H1 (cell line): ENCODE results near the gene MTR. TPM values are rescaled to one million over a fixed set of nuclear protein-coding genes. Genes with fewer than 3 reads are reported as not detected.

Source experiments
- BCL11A ChIP-seq, 2 experiments: IDR thresholded peaks; one replicate each; pipeline ENCODE4 v1.6.1; 2011; ENCODE audit warnings: low read depth in 2 of 2, low read length in 2 of 2, mild to moderate bottlenecking in 2 of 2
- BRCA1 ChIP-seq: IDR thresholded peaks from 2 replicates; pipeline ENCODE4 v1.6.1; 2012; ENCODE audit warnings: low read depth, low read length, improper control_type of control experiment
- CHD1 ChIP-seq: IDR thresholded peaks from 2 replicates; pipeline ENCODE4 v1.6.1; 2012; ENCODE audit warnings: low read depth, low read length, improper control_type of control experiment
- NANOG ChIP-seq: IDR thresholded peaks from 2 replicates; pipeline ENCODE4 v1.6.1; 2011; ENCODE audit warnings: low read length, low read depth, mild to moderate bottlenecking, inconsistent platforms; ENCODE audit not compliant: insufficient read depth, poor library complexity, severe bottlenecking
- TEAD4 ChIP-seq: IDR thresholded peaks from 2 replicates; pipeline ENCODE4 v1.6.1; 2012; ENCODE audit warnings: low read depth, low read length, inconsistent platforms, mixed read lengths
- polyA plus RNA-seq, 7 experiments: library from polyadenylated mRNA; depleted of rRNA in 3 of 7; stranded (reverse) in 5 of 7; unstranded in 2 of 7; fragments of >200 nt in 5 of 7; fragments of 200-250 nt in 2 of 7; gene quantifications; 1 replicate in 5 of 7; 2 replicates in 1 of 7; 4 replicates in 1 of 7; pipeline versions ENCODE4 v1.2.1 to v1.2.3, GENCODE V29; 2011 to 2013; ENCODE audit warnings: missing spikeins in 2 of 7, mixed read lengths in 2 of 7
- total RNA-seq: library from RNA; stranded (reverse); fragmentation: NEBNext Ultra II Directional; extraction: Animal tissue kit (Norgen Biotek cat#: 25700); gene quantifications from 2 replicates; pipeline ENCODE4 v1.2.1, GENCODE V29; 2021
- TF ChIP-seq, protein P1 (sequence below): fragments of 300-600 bp; sonication (generic); IDR thresholded peaks from 2 replicates; pipeline ENCODE4 v1.7.1; 2012; ENCODE audit warnings: low read length, moderate library complexity, mild to moderate bottlenecking, inconsistent platforms; ENCODE audit not compliant: insufficient replicate concordance
- TF ChIP-seq, protein P2 (sequence below): IDR thresholded peaks from 2 replicates; pipeline ENCODE4 v1.6.1; 2011; ENCODE audit warnings: low read length, improper control_type of control experiment

Gene MTR
- total and polyA plus RNA-seq, 2 of the 8 experiments (the other 6 are each of a cell fraction or from before 2014, with no cell fraction given), result 4.8 to 27.4 TPM

GRCh38 chr1:236865818-236866155 lies 70.7 kb downstream of the MTR start (continued):
- TF ChIP-seq, protein P1, sequence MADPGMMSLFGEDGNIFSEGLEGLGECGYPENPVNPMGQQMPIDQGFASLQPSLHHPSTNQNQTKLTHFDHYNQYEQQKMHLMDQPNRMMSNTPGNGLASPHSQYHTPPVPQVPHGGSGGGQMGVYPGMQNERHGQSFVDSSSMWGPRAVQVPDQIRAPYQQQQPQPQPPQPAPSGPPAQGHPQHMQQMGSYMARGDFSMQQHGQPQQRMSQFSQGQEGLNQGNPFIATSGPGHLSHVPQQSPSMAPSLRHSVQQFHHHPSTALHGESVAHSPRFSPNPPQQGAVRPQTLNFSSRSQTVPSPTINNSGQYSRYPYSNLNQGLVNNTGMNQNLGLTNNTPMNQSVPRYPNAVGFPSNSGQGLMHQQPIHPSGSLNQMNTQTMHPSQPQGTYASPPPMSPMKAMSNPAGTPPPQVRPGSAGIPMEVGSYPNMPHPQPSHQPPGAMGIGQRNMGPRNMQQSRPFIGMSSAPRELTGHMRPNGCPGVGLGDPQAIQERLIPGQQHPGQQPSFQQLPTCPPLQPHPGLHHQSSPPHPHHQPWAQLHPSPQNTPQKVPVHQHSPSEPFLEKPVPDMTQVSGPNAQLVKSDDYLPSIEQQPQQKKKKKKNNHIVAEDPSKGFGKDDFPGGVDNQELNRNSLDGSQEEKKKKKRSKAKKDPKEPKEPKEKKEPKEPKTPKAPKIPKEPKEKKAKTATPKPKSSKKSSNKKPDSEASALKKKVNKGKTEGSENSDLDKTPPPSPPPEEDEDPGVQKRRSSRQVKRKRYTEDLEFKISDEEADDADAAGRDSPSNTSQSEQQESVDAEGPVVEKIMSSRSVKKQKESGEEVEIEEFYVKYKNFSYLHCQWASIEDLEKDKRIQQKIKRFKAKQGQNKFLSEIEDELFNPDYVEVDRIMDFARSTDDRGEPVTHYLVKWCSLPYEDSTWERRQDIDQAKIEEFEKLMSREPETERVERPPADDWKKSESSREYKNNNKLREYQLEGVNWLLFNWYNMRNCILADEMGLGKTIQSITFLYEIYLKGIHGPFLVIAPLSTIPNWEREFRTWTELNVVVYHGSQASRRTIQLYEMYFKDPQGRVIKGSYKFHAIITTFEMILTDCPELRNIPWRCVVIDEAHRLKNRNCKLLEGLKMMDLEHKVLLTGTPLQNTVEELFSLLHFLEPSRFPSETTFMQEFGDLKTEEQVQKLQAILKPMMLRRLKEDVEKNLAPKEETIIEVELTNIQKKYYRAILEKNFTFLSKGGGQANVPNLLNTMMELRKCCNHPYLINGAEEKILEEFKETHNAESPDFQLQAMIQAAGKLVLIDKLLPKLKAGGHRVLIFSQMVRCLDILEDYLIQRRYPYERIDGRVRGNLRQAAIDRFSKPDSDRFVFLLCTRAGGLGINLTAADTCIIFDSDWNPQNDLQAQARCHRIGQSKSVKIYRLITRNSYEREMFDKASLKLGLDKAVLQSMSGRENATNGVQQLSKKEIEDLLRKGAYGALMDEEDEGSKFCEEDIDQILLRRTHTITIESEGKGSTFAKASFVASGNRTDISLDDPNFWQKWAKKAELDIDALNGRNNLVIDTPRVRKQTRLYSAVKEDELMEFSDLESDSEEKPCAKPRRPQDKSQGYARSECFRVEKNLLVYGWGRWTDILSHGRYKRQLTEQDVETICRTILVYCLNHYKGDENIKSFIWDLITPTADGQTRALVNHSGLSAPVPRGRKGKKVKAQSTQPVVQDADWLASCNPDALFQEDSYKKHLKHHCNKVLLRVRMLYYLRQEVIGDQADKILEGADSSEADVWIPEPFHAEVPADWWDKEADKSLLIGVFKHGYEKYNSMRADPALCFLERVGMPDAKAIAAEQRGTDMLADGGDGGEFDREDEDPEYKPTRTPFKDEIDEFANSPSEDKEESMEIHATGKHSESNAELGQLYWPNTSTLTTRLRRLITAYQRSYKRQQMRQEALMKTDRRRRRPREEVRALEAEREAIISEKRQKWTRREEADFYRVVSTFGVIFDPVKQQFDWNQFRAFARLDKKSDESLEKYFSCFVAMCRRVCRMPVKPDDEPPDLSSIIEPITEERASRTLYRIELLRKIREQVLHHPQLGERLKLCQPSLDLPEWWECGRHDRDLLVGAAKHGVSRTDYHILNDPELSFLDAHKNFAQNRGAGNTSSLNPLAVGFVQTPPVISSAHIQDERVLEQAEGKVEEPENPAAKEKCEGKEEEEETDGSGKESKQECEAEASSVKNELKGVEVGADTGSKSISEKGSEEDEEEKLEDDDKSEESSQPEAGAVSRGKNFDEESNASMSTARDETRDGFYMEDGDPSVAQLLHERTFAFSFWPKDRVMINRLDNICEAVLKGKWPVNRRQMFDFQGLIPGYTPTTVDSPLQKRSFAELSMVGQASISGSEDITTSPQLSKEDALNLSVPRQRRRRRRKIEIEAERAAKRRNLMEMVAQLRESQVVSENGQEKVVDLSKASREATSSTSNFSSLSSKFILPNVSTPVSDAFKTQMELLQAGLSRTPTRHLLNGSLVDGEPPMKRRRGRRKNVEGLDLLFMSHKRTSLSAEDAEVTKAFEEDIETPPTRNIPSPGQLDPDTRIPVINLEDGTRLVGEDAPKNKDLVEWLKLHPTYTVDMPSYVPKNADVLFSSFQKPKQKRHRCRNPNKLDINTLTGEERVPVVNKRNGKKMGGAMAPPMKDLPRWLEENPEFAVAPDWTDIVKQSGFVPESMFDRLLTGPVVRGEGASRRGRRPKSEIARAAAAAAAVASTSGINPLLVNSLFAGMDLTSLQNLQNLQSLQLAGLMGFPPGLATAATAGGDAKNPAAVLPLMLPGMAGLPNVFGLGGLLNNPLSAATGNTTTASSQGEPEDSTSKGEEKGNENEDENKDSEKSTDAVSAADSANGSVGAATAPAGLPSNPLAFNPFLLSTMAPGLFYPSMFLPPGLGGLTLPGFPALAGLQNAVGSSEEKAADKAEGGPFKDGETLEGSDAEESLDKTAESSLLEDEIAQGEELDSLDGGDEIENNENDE, result no peak
- TF ChIP-seq NANOG, result no peak
- TF ChIP-seq CHD1, result no peak
- no peak for TF ChIP-seq BRCA1
- no peak for TF ChIP-seq TEAD4
- no peak for TF ChIP-seq BCL11A (IDR thresholded peaks at IDR 0.05; ENCODE audit: low read depth in 2 of 2, low read length in 2 of 2)
- TF ChIP-seq, protein P2, sequence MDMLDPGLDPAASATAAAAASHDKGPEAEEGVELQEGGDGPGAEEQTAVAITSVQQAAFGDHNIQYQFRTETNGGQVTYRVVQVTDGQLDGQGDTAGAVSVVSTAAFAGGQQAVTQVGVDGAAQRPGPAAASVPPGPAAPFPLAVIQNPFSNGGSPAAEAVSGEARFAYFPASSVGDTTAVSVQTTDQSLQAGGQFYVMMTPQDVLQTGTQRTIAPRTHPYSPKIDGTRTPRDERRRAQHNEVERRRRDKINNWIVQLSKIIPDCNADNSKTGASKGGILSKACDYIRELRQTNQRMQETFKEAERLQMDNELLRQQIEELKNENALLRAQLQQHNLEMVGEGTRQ, result no peak
